Activated B cell treated with CpG ODN at 0.5 μM for 24 hours (primary cell): ENCODE results near the gene SIX2. TPM values are rescaled to one million over a fixed set of nuclear protein-coding genes. Genes with fewer than 3 reads are reported as not detected.

Source experiments
- ATAC-seq: fragments of 200-7000 bp; cut with Tn5 transposase; one replicate; pipeline ENCODE4 v1.10.0; 2021; ENCODE audit warnings: low read depth, mild to moderate bottlenecking, moderate library complexity
- CTCF ChIA-PET: fragments of 350-600 bp; sonication (Branson Sonifier 250); formaldehyde crosslinking; loops from one replicate; lab custom pipeline; 2021; ENCODE audit warnings: antibody characterized with exemption; lab: Charles Lee
- POLR2A ChIA-PET: fragments of 350-600 bp; sonication (Branson Sonifier 250); formaldehyde crosslinking; loops from one replicate; lab custom pipeline; 2021; ENCODE audit warnings: antibody characterized with exemption; lab: Charles Lee
- DNase-seq: peaks from one replicate; pipeline ENCODE4 v3.0.0; 2022
- H3K27ac Mint-ChIP-seq: one replicate; pipeline ENCODE4 v1.8.0; 2020; ENCODE audit warnings: mixed read lengths
- H3K27me3 Mint-ChIP-seq: one replicate; pipeline ENCODE4 v1.8.0; 2021; ENCODE audit warnings: mixed read lengths
- H3K36me3 Mint-ChIP-seq: one replicate; pipeline ENCODE4 v1.8.0; 2021; ENCODE audit warnings: low read depth, mixed read lengths
- H3K4me1 Mint-ChIP-seq: one replicate; pipeline ENCODE4 v1.8.0; 2021; ENCODE audit warnings: mixed read lengths
- H3K4me3 Mint-ChIP-seq: one replicate; pipeline ENCODE4 v1.8.0; 2020; ENCODE audit warnings: mild to moderate bottlenecking, mixed read lengths
- H3K9me3 Mint-ChIP-seq: one replicate; pipeline ENCODE4 v1.8.0; 2020; ENCODE audit warnings: mixed read lengths
- CTCF ChIP-seq: fragments of 200-600 bp; IDR thresholded peaks from one replicate; pipeline ENCODE4 v1.8.0; 2022; ENCODE audit warnings: antibody characterized with exemption, mild to moderate bottlenecking
- intact Hi-C: fragments of 100-400 bp; cut with micrococcal nuclease; formaldehyde crosslinking; loops from one replicate; pipeline ENCODE4 v1.15.1; 2024
- total RNA-seq: library from RNA; stranded (reverse); gene quantifications from 2 replicates; pipeline ENCODE4 v1.2.3, GENCODE V29; 2022

The SIX2 gene
- total RNA-seq, 1 donor from 2014 or later, result not detected

GRCh38 chr2:45009928-45010701 lies 863 bp upstream of the SIX2 start:
- Mint-ChIP-seq H3K27me3 (peaks cover 69% of the 10 kb centered on the region), H3K9me3 (no peaks in the 10 kb centered on the region), H3K4me3 (peak overlapping the region; percentile 83), H3K27ac (no peak overlapping the region), H3K36me3 (no peaks in the 10 kb centered on the region), H3K4me1 (peaks cover 55% of the 10 kb centered on the region)
- ATAC-seq (no peak), DNase-seq (no peak)
- TF ChIP-seq CTCF, result no peak
- ChIA-PET POLR2A (no interaction called here), CTCF (no interaction called here)
- intact Hi-C loops, result loop anchor here (5.0 to 10.0 kb wide), 2 partner anchors 68 to 165 kb away; partner anchors contain the start of gene SIX3

- no peak for ATAC-seq
- no peak overlapping the region for H3K27ac Mint-ChIP-seq
Measured at GRCh38 chr2:45008296-45009129, 739 bp downstream of the SIX2 start.

GRCh38 chr2:45007961-45008295 lies 1.3 kb downstream of the SIX2 start:
- Mint-ChIP-seq H3K9me3 (no peaks in the 10 kb centered on the region), H3K27me3 (peaks cover 72% of the 10 kb centered on the region), H3K27ac (no peak overlapping the region), H3K36me3 (no peaks in the 10 kb centered on the region), H3K4me1 (peaks cover 58% of the 10 kb centered on the region), H3K4me3 (peak overlapping the region; percentile 73)
- ChIA-PET POLR2A (no interaction called here), CTCF (no interaction called here)
- no peak for ATAC-seq
- no peak for DNase-seq
- TF ChIP-seq CTCF, result no peak
- intact Hi-C loops, result loop anchor here (5.0 to 10.0 kb wide), 2 partner anchors 66 to 167 kb away; partner anchors contain the start of gene SIX3

More at GRCh38 chr2:45008296-45009129, 739 bp downstream of the SIX2 start:
- peak overlapping the region; percentile 73 for H3K4me3 Mint-ChIP-seq
- no peaks in the 10 kb centered on the region for H3K36me3 Mint-ChIP-seq
- intact Hi-C loops, result loop anchor here (5.0 to 10.0 kb wide), 2 partner anchors 66 to 166 kb away; partner anchors contain the start of gene SIX3
- no peak for DNase-seq
- H3K27me3 Mint-ChIP-seq, result peaks cover 67% of the 10 kb centered on the region
- ChIA-PET CTCF (no interaction called here), POLR2A (no interaction called here)
- TF ChIP-seq CTCF, result no peak
- peaks cover 59% of the 10 kb centered on the region for H3K4me1 Mint-ChIP-seq
- H3K9me3 Mint-ChIP-seq, result no peaks in the 10 kb centered on the region

GRCh38 chr2:45006942-45007287 lies 2.3 kb downstream of the SIX2 start:
- no peak overlapping the region for H3K27ac Mint-ChIP-seq
- intact Hi-C loops, result loop anchor here (5.0 to 10.0 kb wide), 2 partner anchors 65 to 168 kb away; partner anchors contain the start of gene SIX3

More at GRCh38 chr2:45006942-45007287, 2.3 kb downstream of the SIX2 start:
- TF ChIP-seq CTCF, result no peak
- H3K36me3 Mint-ChIP-seq, result no peaks in the 10 kb centered on the region
- DNase-seq (no peak), ATAC-seq (no peak)
- no peak overlapping the region for H3K4me3 Mint-ChIP-seq
- peaks cover 57% of the 10 kb centered on the region for H3K4me1 Mint-ChIP-seq
- H3K27me3 Mint-ChIP-seq, result peaks cover 71% of the 10 kb centered on the region
- no peaks in the 10 kb centered on the region for H3K9me3 Mint-ChIP-seq
- POLR2A ChIA-PET, result no interaction called here
- CTCF ChIA-PET, result no interaction called here
